Upper lobe of left lung (tissue), 4 donors: Measurements from ENCODE around the gene CRYGS.

Experiments
- CTCF ChIP-seq, 6 experiments: fragments of 450-650 bp in 4 of 6; fragments of 200-600 bp in 2 of 6; sonication (generic) in 2 of 6; IDR thresholded peaks; one replicate each; pipeline ENCODE4 v1.5.1; 2016 to 2019; ENCODE audit warnings: antibody characterized with exemption in 6 of 6
- EP300 ChIP-seq, 4 donors: sonication (generic); formaldehyde crosslinking; IDR thresholded peaks; one replicate each; pipeline ENCODE4 v1.5.1; 2017; ENCODE audit warnings: antibody characterized with exemption in 4 of 4, control low read depth in 2 of 4
- POLR2A ChIP-seq, 4 donors: fragments of 450-650 bp; IDR thresholded peaks; one replicate each; pipeline ENCODE4 v1.5.1; 2016 to 2017; ENCODE audit warnings: antibody characterized with exemption in 4 of 4, mild to moderate bottlenecking in 2 of 4
- POLR2AphosphoS5 ChIP-seq, 2 donors: sonication (generic); formaldehyde crosslinking; IDR thresholded peaks; one replicate each; pipeline ENCODE4 v1.5.1; 2017; ENCODE audit warnings: antibody characterized with exemption in 2 of 2

GRCh38 chr3:186570941-186571643 is 26.9 kb upstream of the CRYGS start:
- TF ChIP-seq CTCF (IDR thresholded peaks at IDR 0.05): no peak
- no peak for TF ChIP-seq POLR2A (IDR thresholded peaks at IDR 0.05)
- TF ChIP-seq POLR2AphosphoS5 (IDR thresholded peaks at IDR 0.05): no peak
- no peak for TF ChIP-seq EP300 (IDR thresholded peaks at IDR 0.05)
